Renal cortex interstitium (tissue), 11 donors: ENCODE data around the gene STRIP1. TPM values are rescaled to one million over a fixed set of nuclear protein-coding genes. Genes with fewer than 3 reads are reported as not detected.
A peak's percentile ranks its signal among the peaks of the same experiment; 100 is the strongest.
"Not testable (repeated sequence)": the region's sequence is repeated elsewhere in the genome, so short reads cannot be mapped to it uniquely, and the experiment has no call there.

Experiments used
- DNase-seq, 11 donors: peaks; one replicate each; pipeline ENCODE4 v3.0.0-alpha.2; 2013; ENCODE audit warnings: low read depth in 9 of 11, low spot score in 4 of 11; ENCODE audit errors: extremely low read depth in 1 of 11
- polyA plus RNA-seq, 3 donors: library from polyadenylated mRNA; unstranded; fragments of 120-200 nt; gene quantifications; one replicate each; pipeline ENCODE4 v1.2.1, GENCODE V29; 2013; ENCODE audit not compliant: insufficient read length in 3 of 3

STRIP1 gene
- polyA plus RNA-seq, 3 donors = 43.6 to 54.7 (median 47.0) TPM

DNA sequence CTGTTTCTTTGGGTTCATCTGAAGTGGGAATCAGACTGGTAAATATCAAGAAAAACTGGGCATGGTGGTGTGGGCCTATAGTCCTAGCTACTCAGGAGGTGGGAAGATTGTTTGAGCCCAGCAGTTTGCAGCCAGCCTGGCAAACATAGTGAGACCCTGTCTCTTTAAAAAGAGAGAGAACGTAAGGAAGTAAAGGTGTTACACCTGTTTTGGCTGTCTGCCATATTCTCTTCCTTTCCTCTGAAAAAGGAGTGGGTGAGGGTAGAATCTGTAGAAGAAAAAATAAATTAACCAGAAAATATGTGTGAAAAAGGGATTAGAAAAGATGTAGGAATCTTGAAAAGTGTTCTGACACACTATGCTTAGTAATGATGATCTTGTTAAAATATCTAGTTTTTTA, 29.8 kb upstream of the STRIP1 start:
- no peak for DNase-seq

GRCh38 chr1:110005971-110006370, 28.5 kb upstream of the STRIP1 start:
- no peak for DNase-seq

- no peak for DNase-seq
Measured at GRCh38 chr1:110006516-110006915, 27.9 kb upstream of the STRIP1 start.

DNA sequence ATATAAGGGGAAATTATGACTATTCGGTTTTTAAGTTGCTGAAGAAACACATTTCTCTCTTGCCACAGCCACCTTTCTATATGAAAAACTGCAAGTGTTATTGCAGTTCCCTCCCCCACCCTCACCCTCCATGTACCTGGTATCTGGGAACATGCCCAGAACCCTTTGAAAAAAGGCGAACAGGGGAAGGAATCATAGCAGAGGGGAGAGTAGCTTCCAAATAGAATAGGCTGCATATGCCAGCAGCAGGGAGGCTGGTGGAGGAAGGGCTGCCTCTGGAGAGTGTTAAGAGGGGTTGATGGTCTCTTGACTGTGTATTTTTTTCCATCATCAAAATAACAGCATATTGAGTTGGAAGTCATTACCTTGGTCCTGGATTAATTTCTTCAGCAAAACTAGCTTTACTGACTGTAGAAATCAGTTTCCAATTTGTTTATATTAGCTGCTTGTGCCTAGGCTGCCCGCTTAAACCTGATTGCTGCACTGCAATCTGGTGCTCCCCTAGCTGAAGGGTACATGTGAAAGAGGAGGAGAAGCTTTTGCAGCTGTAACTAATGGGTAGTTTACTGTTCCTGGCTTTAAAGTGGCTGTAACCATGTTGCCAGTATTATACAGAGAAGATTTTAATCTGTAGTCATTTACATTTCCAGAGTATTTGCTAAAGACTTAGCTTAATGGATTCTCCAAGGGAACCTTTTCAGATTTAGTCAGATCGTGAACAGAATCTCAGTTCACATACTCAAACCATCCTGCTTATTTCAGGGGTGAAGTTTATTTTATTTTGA, 27.2 kb upstream of the STRIP1 start:
- DNase-seq = no peak

GRCh38 chr1:110008971-110009565, 25.4 kb upstream of the STRIP1 start:
- no peak for DNase-seq

DNA sequence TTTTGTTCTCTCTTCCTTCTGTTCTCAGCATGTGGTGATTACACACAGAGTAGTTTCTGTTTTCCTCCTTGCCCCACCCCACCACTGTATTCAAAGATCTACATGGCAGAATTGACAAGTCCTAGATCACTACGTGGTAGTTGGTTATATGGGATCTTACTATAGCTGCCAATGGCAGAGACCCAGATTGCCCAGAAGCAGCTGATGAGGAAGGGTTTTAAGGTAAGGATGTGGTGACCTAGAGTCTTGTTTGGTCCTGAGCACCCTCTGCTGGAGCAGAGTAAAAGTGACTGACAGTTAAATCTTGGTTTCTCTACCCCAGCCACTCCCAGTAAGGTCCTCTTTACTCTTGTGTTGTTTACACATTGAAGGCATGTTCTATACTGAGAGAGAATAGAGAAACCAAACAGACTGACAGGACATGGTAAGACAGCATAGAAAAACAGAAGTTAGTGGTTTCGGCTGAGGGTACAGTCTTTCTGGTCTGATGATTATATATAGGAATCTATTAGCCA, 22.8 kb upstream of the STRIP1 start:
- peak in 1 of 11 donors; percentile 37 for DNase-seq

DNA sequence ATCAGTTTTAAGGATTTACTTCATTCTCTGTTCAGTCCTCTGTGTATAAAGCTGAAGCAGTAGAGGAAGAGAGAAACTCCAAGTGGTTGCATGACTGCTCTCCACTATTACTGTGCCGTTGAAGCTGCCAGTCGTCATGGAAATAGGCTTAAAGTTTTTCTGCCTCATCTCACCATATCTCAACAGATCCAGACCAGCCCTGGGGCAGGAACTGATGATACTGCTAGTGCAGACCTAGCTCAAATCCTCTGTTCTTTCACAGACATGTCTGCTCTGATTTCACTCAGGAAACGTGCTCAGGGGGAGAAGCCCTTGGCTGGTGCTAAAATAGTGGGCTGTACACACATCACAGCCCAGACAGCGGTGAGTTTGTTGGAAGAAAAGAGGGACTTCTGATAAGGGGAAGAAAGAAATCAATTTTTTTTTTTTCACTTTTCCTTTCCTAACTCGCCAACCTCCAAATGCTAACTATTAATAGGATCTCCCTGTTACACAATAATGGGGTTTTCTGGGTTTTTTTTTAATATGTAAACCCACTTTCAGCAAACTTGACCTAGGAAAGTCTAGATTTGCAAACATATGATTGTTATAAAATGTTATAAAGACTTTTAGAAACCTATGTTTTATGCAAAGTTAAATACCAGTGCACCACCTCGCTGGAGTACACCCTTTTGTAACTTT, 22.2 kb upstream of the STRIP1 start:
- DNase-seq = no peak

DNA sequence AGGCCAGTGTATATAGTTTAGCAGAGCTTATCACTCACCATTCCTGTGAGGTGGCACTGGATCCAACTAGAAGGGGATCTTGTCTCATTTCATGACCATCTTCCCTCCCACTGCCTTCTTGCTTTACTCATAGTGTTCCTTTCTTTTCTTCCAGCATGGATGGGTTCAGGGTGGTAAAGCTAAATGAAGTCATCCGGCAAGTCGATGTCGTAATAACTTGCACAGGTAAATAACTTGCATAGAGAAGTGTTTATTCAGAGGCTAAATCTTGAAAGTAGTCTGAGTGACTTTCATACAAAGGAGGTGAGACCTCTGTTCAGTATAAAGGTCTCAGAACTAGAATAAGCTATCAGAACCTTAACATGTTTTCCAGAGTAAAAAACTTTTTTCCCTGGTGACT, 16.6 kb upstream of the STRIP1 start:
- no peak for DNase-seq

DNA sequence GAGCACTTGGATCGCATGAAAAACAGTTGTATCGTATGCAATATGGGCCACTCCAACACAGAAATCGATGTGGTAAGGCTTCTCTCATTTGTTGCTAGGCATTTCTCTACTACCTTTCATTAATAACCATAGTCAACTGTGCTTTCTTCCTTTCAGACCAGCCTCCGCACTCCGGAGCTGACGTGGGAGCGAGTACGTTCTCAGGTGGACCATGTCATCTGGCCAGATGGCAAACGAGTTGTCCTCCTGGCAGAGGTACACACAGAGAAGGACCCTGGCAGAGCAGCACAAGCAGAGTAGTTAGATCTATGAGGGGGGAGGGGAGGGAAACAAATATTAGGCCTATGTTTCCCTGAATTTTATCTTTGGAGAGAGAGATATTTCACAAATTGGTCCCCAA, 16.0 kb upstream of the STRIP1 start:
- no peak for DNase-seq

- DNase-seq = no peak
Measured at GRCh38 chr1:110019770-110020169, 14.7 kb upstream of the STRIP1 start.

DNA sequence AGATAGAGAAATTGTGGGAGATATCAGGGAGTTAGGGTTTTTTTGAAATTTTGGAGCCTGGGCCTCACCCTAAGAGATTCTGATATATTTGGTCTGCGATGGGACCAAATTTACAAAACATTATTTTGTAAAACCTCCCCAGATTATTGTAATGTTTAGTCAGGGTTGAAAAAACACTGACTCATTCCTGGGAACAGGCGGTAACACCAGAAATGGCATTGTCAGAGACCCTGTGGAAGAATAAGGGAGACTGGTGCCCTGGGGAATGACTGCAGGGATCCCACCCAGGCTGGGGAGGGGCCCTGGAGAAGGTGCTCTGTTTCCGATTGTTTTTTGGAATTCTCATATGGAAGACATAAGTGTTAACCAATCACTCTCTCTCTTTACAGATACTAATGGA, 13.1 kb upstream of the STRIP1 start:
- DNase-seq = no peak

- DNase-seq = no peak
Measured at GRCh38 chr1:110024613-110025012, 9.8 kb upstream of the STRIP1 start.

- DNase-seq = not testable (repeated sequence)
Measured at GRCh38 chr1:110030687-110031086, 3.7 kb upstream of the STRIP1 start.

DNA sequence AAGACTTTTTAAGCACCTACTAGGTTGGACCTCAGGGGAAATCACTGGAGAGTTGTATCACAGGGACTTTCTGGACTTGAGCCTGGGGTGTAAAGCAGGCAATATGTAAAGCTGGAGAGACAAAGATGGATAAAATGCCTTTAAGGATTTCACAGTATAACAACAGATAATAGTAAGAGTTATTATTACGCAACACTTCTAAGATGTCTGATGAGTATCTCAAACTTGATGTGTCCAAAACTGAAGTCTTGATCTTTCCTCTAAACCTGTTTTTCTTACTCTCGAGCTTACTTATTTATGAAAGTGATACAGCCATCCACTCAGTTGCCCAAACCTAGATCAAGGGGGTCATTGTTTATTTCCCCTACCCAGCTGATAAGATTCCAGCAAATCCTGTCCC, 2.1 kb upstream of the STRIP1 start:
- no peak for DNase-seq

- DNase-seq = no peak
Measured at GRCh38 chr1:110033421-110033820, 1.0 kb upstream of the STRIP1 start.

- no peak for DNase-seq
Measured at GRCh38 chr1:110034040-110034450, 379 bp upstream of the STRIP1 start.

DNA sequence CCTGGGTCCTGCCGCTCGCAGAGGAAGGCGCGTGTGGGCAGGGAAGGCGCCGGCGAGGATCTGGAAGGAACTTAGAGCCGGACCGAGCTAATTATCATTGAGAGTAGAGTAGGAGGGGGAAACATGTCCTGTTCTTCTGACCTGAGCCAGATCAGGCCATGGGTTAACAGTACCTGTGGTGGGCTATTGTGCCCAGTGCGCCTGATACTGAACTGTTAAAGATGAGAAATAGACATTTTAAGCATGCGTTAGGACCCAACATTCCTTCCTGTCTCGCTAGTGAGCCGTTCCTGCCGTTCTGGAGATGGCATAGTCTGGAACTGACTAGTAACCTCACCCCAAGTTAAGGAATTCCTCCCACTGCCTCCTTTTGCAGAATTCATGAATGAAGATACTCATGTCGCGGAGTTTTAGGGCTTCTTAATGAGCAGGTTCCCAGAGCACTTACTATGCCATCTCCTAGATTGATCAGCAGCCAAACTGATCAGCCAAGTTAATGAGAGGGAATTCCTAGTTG, 870 bp downstream of the STRIP1 start:
- peak in 2 of 11 donors; percentile 25 to 43 for DNase-seq

DNA sequence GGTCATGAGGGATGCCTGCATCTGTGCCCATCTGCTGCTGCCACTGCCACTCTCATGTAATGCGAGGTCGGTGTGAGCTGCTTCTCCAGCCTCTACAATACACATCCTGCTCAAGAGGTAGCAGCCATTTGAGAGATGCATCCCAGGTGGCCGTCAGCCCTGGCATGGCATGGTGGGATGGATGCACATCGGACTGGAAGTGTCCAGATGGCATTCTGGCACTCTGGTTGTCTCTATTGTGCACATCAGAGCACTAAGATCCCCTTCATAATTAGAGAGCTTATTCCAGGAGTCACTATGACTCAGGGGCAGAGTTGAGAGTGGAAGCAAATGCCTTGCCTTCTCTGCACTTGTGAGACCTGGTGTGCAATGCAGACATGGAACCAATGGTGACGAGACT, 3.8 kb downstream of the STRIP1 start:
- no peak for DNase-seq

- DNase-seq = no peak
Measured at GRCh38 chr1:110039641-110040040, 5.2 kb downstream of the STRIP1 start.

DNA sequence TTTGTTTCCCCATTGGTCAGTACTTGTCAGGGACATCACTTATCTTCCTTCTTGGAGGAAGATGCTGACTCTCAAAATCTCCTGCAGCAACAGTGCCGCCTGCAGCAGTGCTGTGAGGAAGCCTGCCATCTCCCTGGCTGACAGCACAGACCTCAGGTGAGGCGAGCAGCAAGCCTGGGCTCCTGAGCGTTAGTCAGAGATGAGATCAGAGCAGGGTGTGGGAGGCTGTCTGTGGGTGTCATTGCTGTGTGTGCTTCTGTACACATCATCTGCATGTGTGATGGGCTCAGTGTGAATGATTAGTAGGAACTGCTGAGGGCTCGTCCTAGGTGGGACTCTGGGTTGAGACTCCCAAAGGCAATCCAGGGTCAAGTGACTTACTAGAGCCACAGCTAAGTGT, 6.1 kb downstream of the STRIP1 start:
- no peak for DNase-seq
